ENCODE data around the gene SARNP.
A peak's percentile ranks its signal among the peaks of the same experiment; 100 is the strongest.

SARNP gene

GRCh38 chr12:55746913-55747231, 70.7 kb downstream of the SARNP start:
- DNase-seq (ENCODE audit: low read depth), result no peak
- no peak overlapping the region for H3K4me3 ChIP-seq (ENCODE audit: control insufficient read depth, low read depth, low read length)
- no peak for TF ChIP-seq CTCF (IDR thresholded peaks at IDR 0.05; ENCODE audit: control insufficient read depth, insufficient read depth, low read depth, low read length, missing control alignments)

GRCh38 chr12:55746174-55746912, 71.2 kb downstream of the SARNP start:
- no peak for TF ChIP-seq CTCF (IDR thresholded peaks at IDR 0.05; ENCODE audit: control insufficient read depth, insufficient read depth, low read depth, low read length, missing control alignments)
- DNase-seq (ENCODE audit: low read depth), result no peak
- no peak overlapping the region for H3K4me3 ChIP-seq (ENCODE audit: control insufficient read depth, low read depth, low read length)

GRCh38 chr12:55745361-55746173, 72.0 kb downstream of the SARNP start:
- TF ChIP-seq CTCF (IDR thresholded peaks at IDR 0.05; ENCODE audit: control insufficient read depth, insufficient read depth, low read depth, low read length, missing control alignments), result no peak
- DNase-seq (ENCODE audit: low read depth), result no peak
- no peak overlapping the region for H3K4me3 ChIP-seq (ENCODE audit: control insufficient read depth, low read depth, low read length)

- H3K4me3 ChIP-seq (ENCODE audit: control insufficient read depth, low read depth, low read length), result peak overlapping the region; percentile 62
- TF ChIP-seq CTCF (IDR thresholded peaks at IDR 0.05; ENCODE audit: control insufficient read depth, insufficient read depth, low read depth, low read length, missing control alignments), result no peak
- no peak for DNase-seq (ENCODE audit: low read depth)
Measured at GRCh38 chr12:55744340-55745030, 73.0 kb downstream of the SARNP start.

GRCh38 chr12:55743406-55744339, 73.9 kb downstream of the SARNP start:
- peak overlapping the region; percentile 62 for H3K4me3 ChIP-seq (ENCODE audit: control insufficient read depth, low read depth, low read length)
- no peak for DNase-seq (ENCODE audit: low read depth)
- TF ChIP-seq CTCF (IDR thresholded peaks at IDR 0.05; ENCODE audit: control insufficient read depth, insufficient read depth, low read depth, low read length, missing control alignments), result peak; percentile 14
